ENCODE data around the gene MACROD1.

DNA sequence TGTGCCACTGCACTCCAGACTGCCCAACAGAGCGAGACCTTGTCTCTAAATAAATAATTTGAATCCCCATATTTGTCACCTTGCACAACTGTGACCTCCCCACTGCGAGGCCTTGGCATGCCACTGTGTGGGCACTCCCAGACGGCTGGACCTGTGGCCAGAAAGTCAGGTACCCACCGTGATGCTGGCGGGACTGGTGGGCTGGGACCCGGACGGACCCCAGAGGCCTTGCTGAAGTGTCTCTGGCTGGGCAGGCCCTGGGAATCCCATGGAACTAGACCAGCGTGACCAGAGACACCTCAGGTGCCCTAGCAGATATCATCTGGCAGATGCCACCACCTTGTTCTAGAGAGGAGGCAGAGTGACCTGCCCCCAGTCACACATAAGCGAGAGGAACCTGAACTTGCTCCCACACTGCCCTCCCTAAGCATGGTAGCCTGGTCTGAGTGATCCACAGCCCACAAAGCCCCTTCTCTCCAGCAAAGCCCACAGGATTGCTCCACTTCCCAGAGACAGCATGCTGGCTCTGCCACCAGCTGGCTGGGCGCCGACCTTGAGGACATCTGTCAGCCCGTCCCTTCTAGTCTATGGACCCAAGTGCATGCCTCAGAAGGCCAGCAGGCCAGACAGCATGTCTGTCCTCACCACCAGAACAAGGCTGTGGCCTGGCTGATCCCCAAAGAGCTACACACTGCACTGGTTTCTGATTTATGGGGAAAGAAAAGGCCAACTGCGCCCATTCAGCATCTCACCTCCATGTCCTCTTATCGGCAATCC is 9.5 kb downstream of the MACROD1 start:
- TF ChIP-seq GATA2 (IDR thresholded peaks at IDR 0.05; ENCODE audit: low read depth, low read length): no peak
- TF ChIP-seq GATA3 (IDR thresholded peaks at IDR 0.05; ENCODE audit: low read depth, low read length): no peak
